GM21526 (cell line): ENCODE data around the gene COG6.

ENCODE experiments used
- ATAC-seq: cut with Tn5 transposase; IDR thresholded peaks from one replicate; pipeline ENCODE4 v1.9.1; 2021; ENCODE audit warnings: moderate library complexity; ENCODE audit not compliant: unreplicated experiment, low FRiP score

COG6 gene

GRCh38 chr13:39767791-39768517 is 112.5 kb downstream of the COG6 start:
- no peak for ATAC-seq

DNA sequence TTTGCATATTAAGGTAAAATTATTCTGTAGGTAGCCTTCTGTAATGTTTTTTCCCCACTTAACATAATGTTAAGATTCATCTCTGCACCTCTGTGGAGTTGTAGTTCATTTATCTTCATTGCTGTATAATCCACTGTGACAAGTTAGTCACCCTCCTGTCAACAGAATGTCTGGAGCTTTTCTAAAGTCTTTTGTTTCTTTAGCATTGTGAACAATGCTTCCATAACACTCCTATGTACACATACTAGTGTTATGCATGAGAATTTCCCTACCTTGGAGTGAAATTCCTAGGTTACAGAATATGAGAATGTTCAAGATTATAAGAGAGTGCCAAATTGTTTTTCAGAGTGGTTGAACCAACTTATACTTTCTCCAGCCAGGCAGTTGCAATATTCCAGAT is 113.5 kb downstream of the COG6 start:
- ATAC-seq = no peak

DNA sequence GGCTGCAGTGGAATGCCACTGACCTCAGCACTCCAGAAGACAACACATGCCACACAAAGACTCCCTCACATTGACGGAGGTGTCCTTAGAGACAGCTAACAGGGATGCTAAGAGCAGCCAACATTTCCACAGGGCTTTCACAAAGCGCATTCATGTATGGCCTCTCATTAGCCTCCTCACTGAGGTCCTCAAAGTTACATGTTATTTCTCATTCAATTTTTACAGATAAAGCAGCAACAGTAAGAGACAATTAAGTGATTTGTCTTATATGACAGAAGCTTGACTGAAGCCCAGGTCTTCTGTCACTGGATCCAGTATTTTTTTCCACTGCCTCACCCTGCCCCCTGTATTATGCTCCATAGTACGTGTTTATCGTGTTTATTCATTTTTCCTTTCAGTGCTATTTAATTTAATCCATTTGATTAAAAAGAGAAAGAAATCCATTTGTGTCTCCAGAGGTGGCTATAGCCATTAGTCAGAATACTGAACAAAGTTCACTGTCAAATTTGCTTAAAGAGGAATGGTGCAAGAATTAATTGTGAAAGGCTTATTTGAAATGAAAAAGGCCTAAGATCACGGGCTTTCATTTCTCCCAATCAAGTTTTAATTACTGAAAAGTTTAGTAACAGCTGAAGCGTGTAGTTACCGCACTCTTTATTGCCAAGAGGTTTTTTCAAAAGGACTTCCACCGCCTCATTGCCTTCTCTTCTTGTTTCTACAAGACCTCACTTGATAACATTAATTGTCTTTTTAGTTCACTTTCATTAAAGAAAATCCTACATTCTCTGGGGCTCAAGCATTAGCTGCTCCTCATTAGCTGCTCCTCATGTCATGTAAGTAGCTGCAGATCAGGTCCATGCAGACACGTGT is 115.0 kb downstream of the COG6 start:
- no peak for ATAC-seq

DNA sequence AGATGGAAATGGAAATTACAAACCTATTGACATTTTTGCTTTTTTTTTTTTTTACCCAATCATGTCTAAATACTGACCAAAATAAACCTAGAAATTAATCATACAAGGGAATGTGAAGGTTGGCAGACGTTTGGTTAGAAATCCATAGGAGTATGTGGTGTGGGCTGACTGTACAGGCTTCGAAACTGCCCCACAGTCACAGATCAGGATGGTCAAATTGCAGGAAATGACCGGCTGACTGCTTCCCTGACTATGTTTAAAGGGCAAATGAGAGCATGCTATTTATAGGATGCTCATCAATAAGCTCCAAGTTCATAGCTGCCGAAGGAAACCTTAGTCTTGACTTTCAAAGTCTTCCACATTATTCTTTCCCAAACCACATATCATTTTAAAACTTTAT is 118.4 kb downstream of the COG6 start:
- no peak for ATAC-seq

- no peak for ATAC-seq
Observed at GRCh38 chr13:39776439-39776838, 121.0 kb downstream of the COG6 start.

- ATAC-seq = no peak
Observed at GRCh38 chr13:39777021-39777420, 121.6 kb downstream of the COG6 start.

GRCh38 chr13:39777527-39778061 is 122.1 kb downstream of the COG6 start:
- no peak for ATAC-seq

DNA sequence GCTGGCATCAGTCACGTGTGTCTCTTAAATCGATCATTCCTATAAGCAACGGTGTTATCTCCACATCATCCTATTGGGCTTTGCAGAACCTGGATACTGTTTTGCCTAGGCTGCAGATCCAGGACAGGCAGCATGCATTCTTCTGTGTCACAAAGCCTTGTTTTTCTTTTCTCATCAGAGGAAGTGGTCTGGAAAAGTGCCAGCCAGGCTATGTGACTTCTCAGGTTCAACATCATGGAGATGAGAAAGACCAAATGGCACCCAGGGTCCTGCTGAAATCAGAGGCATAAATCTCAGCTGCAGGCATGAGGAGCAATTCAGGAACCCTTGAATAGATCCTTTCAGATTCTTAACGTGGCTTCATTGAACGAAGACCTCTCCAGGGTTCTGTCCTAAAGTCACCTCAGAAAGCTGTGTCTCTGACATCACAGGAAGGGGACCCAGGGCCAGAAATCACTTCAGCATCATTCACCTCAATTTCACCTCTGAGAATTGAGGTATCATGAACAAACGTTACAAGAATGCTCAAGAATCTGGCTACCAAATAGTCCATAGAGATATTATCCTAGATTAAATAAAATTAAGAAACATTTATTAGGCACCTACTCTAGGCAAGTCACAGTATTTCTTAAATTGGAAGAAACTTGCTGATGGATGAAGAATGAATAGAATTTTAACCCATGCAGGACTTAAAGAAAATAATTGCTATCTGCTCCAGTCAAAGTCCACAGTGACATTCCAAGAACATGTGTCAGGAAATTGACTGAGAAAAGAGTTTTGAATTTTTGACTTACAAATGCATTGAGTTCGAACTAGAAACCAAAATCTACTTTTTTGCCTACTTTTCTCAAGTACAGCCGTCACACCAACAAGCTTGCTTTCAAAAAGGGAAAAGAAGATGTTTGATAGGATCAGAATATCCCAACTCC is 124.1 kb downstream of the COG6 start:
- no peak for ATAC-seq

GRCh38 chr13:39780711-39781110 is 125.2 kb downstream of the COG6 start:
- ATAC-seq = no peak

GRCh38 chr13:39781381-39781780 is 125.9 kb downstream of the COG6 start:
- ATAC-seq = no peak

DNA sequence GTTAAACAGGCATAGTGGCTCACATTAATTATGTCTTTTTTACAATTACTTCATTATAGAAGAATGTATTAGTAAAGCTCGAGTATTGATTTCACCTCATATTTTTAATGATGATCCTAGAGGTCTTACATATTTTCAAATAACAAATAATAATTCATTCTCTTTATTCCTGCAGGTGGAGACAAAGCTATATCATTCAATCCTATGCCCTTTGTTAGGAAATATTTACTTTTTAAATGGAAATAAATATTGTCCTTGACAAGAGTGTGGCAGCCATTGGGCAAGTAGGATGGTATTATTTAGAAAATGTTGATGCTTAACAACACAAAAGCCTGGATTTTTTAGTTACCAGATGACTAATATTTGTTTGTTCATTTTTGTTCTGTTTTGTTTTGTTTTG is 127.6 kb downstream of the COG6 start:
- ATAC-seq = no peak

DNA sequence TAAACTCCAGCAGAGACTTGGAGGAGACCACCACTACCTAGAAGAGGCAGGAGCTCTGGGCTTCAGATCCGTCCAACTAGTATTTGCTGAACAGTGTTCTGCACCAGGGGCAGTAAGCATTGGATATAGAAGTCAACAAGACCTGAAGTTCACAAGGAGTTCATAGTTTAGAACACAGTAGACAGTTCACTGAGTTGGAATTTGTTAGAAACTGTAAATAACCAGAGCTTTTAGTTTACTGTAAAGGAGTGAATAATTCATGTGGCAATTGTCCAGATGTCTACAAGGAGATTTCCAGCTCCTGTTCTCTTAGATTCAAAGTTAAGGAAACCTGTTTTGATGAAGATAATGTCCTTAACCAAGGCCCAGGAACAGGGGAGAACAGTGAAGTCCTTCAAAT is 128.9 kb downstream of the COG6 start:
- ATAC-seq = no peak

GRCh38 chr13:39786091-39786490 is 130.6 kb downstream of the COG6 start:
- no peak for ATAC-seq

GRCh38 chr13:39787086-39787487 is 131.6 kb downstream of the COG6 start:
- no peak for ATAC-seq

DNA sequence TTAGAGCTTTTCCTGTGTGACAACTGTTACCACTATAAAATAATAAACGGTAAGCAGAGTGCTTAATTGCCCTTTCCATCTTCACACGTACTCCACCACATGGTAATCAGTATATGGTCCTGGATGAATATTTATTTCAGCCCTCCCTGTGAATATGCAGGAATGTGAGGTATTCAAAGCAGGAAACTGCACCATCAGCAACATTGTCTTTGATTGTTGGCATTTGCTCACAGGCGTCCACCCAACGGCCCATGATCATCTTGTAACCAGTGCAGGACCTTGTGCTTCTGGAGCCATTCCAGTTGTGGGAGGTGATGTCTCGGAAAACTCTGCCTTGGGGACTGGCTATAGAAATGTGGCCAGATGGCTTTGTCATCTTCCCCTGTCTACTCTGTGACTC is 132.6 kb downstream of the COG6 start:
- no peak for ATAC-seq

- ATAC-seq = no peak
Observed at GRCh38 chr13:39789451-39789850, 134.0 kb downstream of the COG6 start.
